ENCODE data around the gene POLR1H.

GRCh38 chr6:30063315-30063714 is 2.2 kb downstream of the POLR1H start:
- TF ChIP-seq POLR2A (IDR thresholded peaks at IDR 0.05; ENCODE audit: low read length) = no peak
- no peak for TF ChIP-seq GATA1 (IDR thresholded peaks at IDR 0.05; ENCODE audit: low read depth, low read length)

Data from erythroblast (primary cell).